CD4-positive, alpha-beta T cell treated with Interleukin-15 for 4 hours (primary cell): ENCODE measurements around the gene CDC25A.
A peak's percentile ranks its signal among the peaks of the same experiment; 100 is the strongest.
"Not testable (repeated sequence)": the region's sequence is repeated elsewhere in the genome, so short reads cannot be mapped to it uniquely, and the experiment has no call there.

Experiments
- DNase-seq: peaks from one replicate; pipeline ENCODE4 v3.0.0-alpha.2; 2020; ENCODE audit warnings: low spot score

The CDC25A gene

GRCh38 chr3:48188266-48189201, at the start of gene CDC25A:
Gene CDC25A (minus strand): TSS chr3:48188417. CDS start chr3:48187947, 470 bp downstream.
- DNase-seq, result peak; percentile 97

GRCh38 chr3:48236531-48236930, 48.3 kb upstream of the CDC25A start:
- no peak for DNase-seq

- no peak for DNase-seq
Measured at GRCh38 chr3:48233542-48233941, 45.3 kb upstream of the CDC25A start.

GRCh38 chr3:48232734-48233133, 44.5 kb upstream of the CDC25A start:
- peak; percentile 45 for DNase-seq

GRCh38 chr3:48232232-48232631, 44.0 kb upstream of the CDC25A start:
- DNase-seq, result no peak

GRCh38 chr3:48226939-48227338, 38.7 kb upstream of the CDC25A start:
- no peak for DNase-seq

- no peak for DNase-seq
Measured at GRCh38 chr3:48225587-48225986, 37.4 kb upstream of the CDC25A start.

- DNase-seq, result no peak
Measured at GRCh38 chr3:48222616-48223513, 34.6 kb upstream of the CDC25A start, which contains the start of gene CAMP. Gene CAMP (plus strand): TSS chr3:48223495. CDS start chr3:48223512, 17 bp downstream.

GRCh38 chr3:48220746-48221145, 32.5 kb upstream of the CDC25A start:
- no peak for DNase-seq

- DNase-seq, result no peak
Measured at GRCh38 chr3:48219543-48219942, 31.3 kb upstream of the CDC25A start.

- no peak for DNase-seq
Measured at GRCh38 chr3:48218537-48218936, 30.3 kb upstream of the CDC25A start.

- DNase-seq, result no peak
Measured at GRCh38 chr3:48217449-48217848, 29.2 kb upstream of the CDC25A start.

GRCh38 chr3:48215876-48216275, 27.7 kb upstream of the CDC25A start:
- no peak for DNase-seq

GRCh38 chr3:48215466-48215865, 27.2 kb upstream of the CDC25A start:
- no peak for DNase-seq

- DNase-seq, result no peak
Measured at GRCh38 chr3:48215019-48215418, 26.8 kb upstream of the CDC25A start.

GRCh38 chr3:48214225-48214624, 26.0 kb upstream of the CDC25A start:
- DNase-seq, result no peak

- DNase-seq, result not testable (repeated sequence)
Measured at GRCh38 chr3:48211776-48212175, 23.6 kb upstream of the CDC25A start.

- DNase-seq, result not testable (repeated sequence)
Measured at GRCh38 chr3:48210534-48210933, 22.3 kb upstream of the CDC25A start.

- DNase-seq, result no peak
Measured at GRCh38 chr3:48209445-48209844, 21.2 kb upstream of the CDC25A start.

GRCh38 chr3:48208076-48208475, 19.9 kb upstream of the CDC25A start:
- DNase-seq, result no peak

GRCh38 chr3:48202632-48203031, 14.4 kb upstream of the CDC25A start:
- no peak for DNase-seq

GRCh38 chr3:48199117-48199516, 10.9 kb upstream of the CDC25A start:
- DNase-seq, result no peak

GRCh38 chr3:48196611-48197010, 8.4 kb upstream of the CDC25A start:
- DNase-seq, result no peak
